NT2/D1 (cell line): ENCODE measurements around the gene MYO3B.

ENCODE experiments used
- DNase-seq: peaks from one replicate; pipeline ENCODE4 v3.0.0-alpha.2; 2011; ENCODE audit warnings: low read depth, low spot score
- H3K27me3 ChIP-seq: 2 replicates; pipeline ENCODE4 v1.6.0; 2011; ENCODE audit warnings: mild to moderate bottlenecking; ENCODE audit not compliant: insufficient read length, insufficient read depth
- H3K36me3 ChIP-seq: 2 replicates; pipeline ENCODE4 v1.6.1; 2011; ENCODE audit warnings: mild to moderate bottlenecking, low read length, mixed read lengths; ENCODE audit not compliant: insufficient read depth, insufficient read length
- H3K4me1 ChIP-seq: 2 replicates; pipeline ENCODE4 v1.5.1; 2011; ENCODE audit not compliant: insufficient read depth, insufficient read length
- H3K4me3 ChIP-seq: 2 replicates; pipeline ENCODE4 v1.5.1; 2011; ENCODE audit warnings: low read depth; ENCODE audit not compliant: insufficient read length
- H3K9ac ChIP-seq: 2 replicates; pipeline ENCODE4 v1.6.0; 2011; ENCODE audit warnings: low read depth; ENCODE audit not compliant: insufficient read length
- H3K9me3 ChIP-seq: 2 replicates; pipeline ENCODE4 v1.5.1; 2011; ENCODE audit warnings: mild to moderate bottlenecking, low read length; ENCODE audit not compliant: insufficient read depth
- SUZ12 ChIP-seq: IDR thresholded peaks from 2 replicates; pipeline ENCODE4 v1.6.1; 2011; ENCODE audit not compliant: insufficient read length, insufficient read depth; ENCODE audit errors: extremely low read depth
- YY1 ChIP-seq: IDR thresholded peaks from 2 replicates; pipeline ENCODE4 v1.6.1; 2011; ENCODE audit not compliant: insufficient read length, insufficient read depth
- ZNF274 ChIP-seq: IDR thresholded peaks from 2 replicates; pipeline ENCODE4 v1.6.1; 2011; ENCODE audit warnings: mild to moderate bottlenecking, low read depth, low read length

MYO3B gene

GRCh38 chr2:170162271-170162632 lies 15.7 kb upstream of the MYO3B start:
- no peaks in the 10 kb centered on the region for H3K9me3 ChIP-seq
- no peaks in the 10 kb centered on the region for H3K27me3 ChIP-seq
- H3K4me1 ChIP-seq, result no peaks in the 10 kb centered on the region
- no peak for TF ChIP-seq YY1
- no peak for TF ChIP-seq ZNF274
- no peak for TF ChIP-seq SUZ12
- no peaks in the 10 kb centered on the region for H3K36me3 ChIP-seq
- DNase-seq, result no peak
- H3K9ac ChIP-seq, result no peak overlapping the region
- no peak overlapping the region for H3K4me3 ChIP-seq

GRCh38 chr2:170163411-170164065 lies 14.4 kb upstream of the MYO3B start:
- Histone ChIP-seq H3K4me1 (no peaks in the 10 kb centered on the region), H3K36me3 (no peaks in the 10 kb centered on the region), H3K4me3 (no peak overlapping the region), H3K9me3 (no peaks in the 10 kb centered on the region), H3K9ac (no peak overlapping the region), H3K27me3 (no peaks in the 10 kb centered on the region)
- DNase-seq, result no peak
- no peak for TF ChIP-seq ZNF274
- TF ChIP-seq SUZ12, result no peak
- no peak for TF ChIP-seq YY1

- Histone ChIP-seq H3K4me1 (no peaks in the 10 kb centered on the region), H3K27me3 (no peaks in the 10 kb centered on the region), H3K4me3 (no peak overlapping the region), H3K9ac (no peak overlapping the region), H3K9me3 (no peaks in the 10 kb centered on the region), H3K36me3 (no peaks in the 10 kb centered on the region)
- DNase-seq, result no peak
- TF ChIP-seq YY1 (no peak), SUZ12 (no peak), ZNF274 (no peak)
These were observed 12.8 kb upstream of the MYO3B start for GRCh38 chr2:170165129-170165528.

GRCh38 chr2:170166735-170167134 lies 11.2 kb upstream of the MYO3B start:
- Histone ChIP-seq H3K36me3 (no peaks in the 10 kb centered on the region), H3K4me3 (no peak overlapping the region), H3K27me3 (no peaks in the 10 kb centered on the region), H3K9me3 (no peaks in the 10 kb centered on the region), H3K4me1 (no peaks in the 10 kb centered on the region), H3K9ac (no peak overlapping the region)
- no peak for DNase-seq
- TF ChIP-seq SUZ12, result no peak
- TF ChIP-seq ZNF274, result no peak
- TF ChIP-seq YY1, result no peak

GRCh38 chr2:170170281-170171040 lies 7.5 kb upstream of the MYO3B start:
- no peaks in the 10 kb centered on the region for H3K27me3 ChIP-seq
- H3K4me1 ChIP-seq, result no peaks in the 10 kb centered on the region
- H3K36me3 ChIP-seq, result no peaks in the 10 kb centered on the region
- no peaks in the 10 kb centered on the region for H3K9me3 ChIP-seq
- TF ChIP-seq YY1 (no peak), ZNF274 (no peak), SUZ12 (no peak)
- H3K4me3 ChIP-seq, result no peak overlapping the region
- H3K9ac ChIP-seq, result no peak overlapping the region
- no peak for DNase-seq

- no peaks in the 10 kb centered on the region for H3K27me3 ChIP-seq
- TF ChIP-seq YY1 (no peak), SUZ12 (no peak), ZNF274 (no peak)
- no peaks in the 10 kb centered on the region for H3K9me3 ChIP-seq
- H3K9ac ChIP-seq, result no peak overlapping the region
- DNase-seq, result no peak
- H3K4me3 ChIP-seq, result no peak overlapping the region
- H3K4me1 ChIP-seq, result no peaks in the 10 kb centered on the region
- H3K36me3 ChIP-seq, result no peaks in the 10 kb centered on the region
These were observed 1.7 kb upstream of the MYO3B start for GRCh38 chr2:170176212-170176611.

- H3K27me3 ChIP-seq, result no peaks in the 10 kb centered on the region
- DNase-seq, result no peak
- no peaks in the 10 kb centered on the region for H3K4me1 ChIP-seq
- no peak overlapping the region for H3K9ac ChIP-seq
- no peaks in the 10 kb centered on the region for H3K9me3 ChIP-seq
- H3K36me3 ChIP-seq, result no peaks in the 10 kb centered on the region
- H3K4me3 ChIP-seq, result no peak overlapping the region
- TF ChIP-seq SUZ12, result no peak
- TF ChIP-seq YY1, result no peak
- TF ChIP-seq ZNF274, result no peak
These were observed 2.2 kb downstream of the MYO3B start for GRCh38 chr2:170180031-170180566.
